ENCODE data around the gene MDFIC. TPM values are rescaled to one million over a fixed set of nuclear protein-coding genes. Genes with fewer than 3 reads are reported as not detected.

Gene MDFIC
- total RNA-seq, 1 experiment from 2014 or later: 13.0 TPM

- intact Hi-C loops (cut with micrococcal nuclease; ENCODE audit: unreplicated experiment): no loop called here
- Mint-ChIP-seq H3K27me3 (ENCODE audit: unreplicated experiment) (no peaks in the 10 kb centered on the region), H3K4me3 (ENCODE audit: low read depth, unreplicated experiment) (no peak overlapping the region), H3K36me3 (ENCODE audit: insufficient read depth, unreplicated experiment) (no peaks in the 10 kb centered on the region), H3K4me1 (ENCODE audit: low read depth, unreplicated experiment) (peaks cover 29% of the 10 kb centered on the region), H3K9me3 (ENCODE audit: low read depth, unreplicated experiment) (no peaks in the 10 kb centered on the region), H3K27ac (ENCODE audit: unreplicated experiment) (no peak overlapping the region)
- DNase-seq: no peak
- TF ChIP-seq CTCF (IDR thresholded peaks at IDR 0.05; ENCODE audit: unreplicated experiment): no peak
- CTCF ChIA-PET: no interaction called here
- BruUV-seq (replicated peaks): no TSS peak
Measured at GRCh38 chr7:115009139-115009538, 87.2 kb downstream of the MDFIC start.

GRCh38 chr7:115009736-115010440 is 88.0 kb downstream of the MDFIC start:
- H3K4me3 Mint-ChIP-seq (ENCODE audit: low read depth, unreplicated experiment): no peak overlapping the region
- no peak overlapping the region for H3K27ac Mint-ChIP-seq (ENCODE audit: unreplicated experiment)
- H3K4me1 Mint-ChIP-seq (ENCODE audit: low read depth, unreplicated experiment): peaks cover 24% of the 10 kb centered on the region
- no peaks in the 10 kb centered on the region for H3K9me3 Mint-ChIP-seq (ENCODE audit: low read depth, unreplicated experiment)
- H3K27me3 Mint-ChIP-seq (ENCODE audit: unreplicated experiment): no peaks in the 10 kb centered on the region
- no peak for TF ChIP-seq CTCF (IDR thresholded peaks at IDR 0.05; ENCODE audit: unreplicated experiment)
- no TSS peak for BruUV-seq (replicated peaks)
- intact Hi-C loops (cut with micrococcal nuclease; ENCODE audit: unreplicated experiment): no loop called here
- DNase-seq: no peak
- CTCF ChIA-PET: no interaction called here
- H3K36me3 Mint-ChIP-seq (ENCODE audit: insufficient read depth, unreplicated experiment): no peaks in the 10 kb centered on the region

- TF ChIP-seq CTCF (IDR thresholded peaks at IDR 0.05; ENCODE audit: unreplicated experiment): no peak
- H3K4me1 Mint-ChIP-seq (ENCODE audit: low read depth, unreplicated experiment): peaks cover 18% of the 10 kb centered on the region
- no peak for DNase-seq
- no peaks in the 10 kb centered on the region for H3K36me3 Mint-ChIP-seq (ENCODE audit: insufficient read depth, unreplicated experiment)
- no peak overlapping the region for H3K4me3 Mint-ChIP-seq (ENCODE audit: low read depth, unreplicated experiment)
- BruUV-seq (replicated peaks): no TSS peak
- intact Hi-C loops (cut with micrococcal nuclease; ENCODE audit: unreplicated experiment): no loop called here
- H3K27me3 Mint-ChIP-seq (ENCODE audit: unreplicated experiment): no peaks in the 10 kb centered on the region
- no peak overlapping the region for H3K27ac Mint-ChIP-seq (ENCODE audit: unreplicated experiment)
- CTCF ChIA-PET: no interaction called here
- H3K9me3 Mint-ChIP-seq (ENCODE audit: low read depth, unreplicated experiment): no peaks in the 10 kb centered on the region
Measured at GRCh38 chr7:115010441-115010820, 88.5 kb downstream of the MDFIC start.

GRCh38 chr7:115013886-115014285 is 92.0 kb downstream of the MDFIC start:
- Mint-ChIP-seq H3K36me3 (ENCODE audit: insufficient read depth, unreplicated experiment) (no peaks in the 10 kb centered on the region), H3K27me3 (ENCODE audit: unreplicated experiment) (no peaks in the 10 kb centered on the region), H3K4me1 (ENCODE audit: low read depth, unreplicated experiment) (peaks cover 9% of the 10 kb centered on the region), H3K4me3 (ENCODE audit: low read depth, unreplicated experiment) (no peak overlapping the region), H3K9me3 (ENCODE audit: low read depth, unreplicated experiment) (no peaks in the 10 kb centered on the region), H3K27ac (ENCODE audit: unreplicated experiment) (no peak overlapping the region)
- CTCF ChIA-PET: no interaction called here
- TF ChIP-seq CTCF (IDR thresholded peaks at IDR 0.05; ENCODE audit: unreplicated experiment): no peak
- intact Hi-C loops (cut with micrococcal nuclease; ENCODE audit: unreplicated experiment): no loop called here
- BruUV-seq (replicated peaks): no TSS peak
- no peak for DNase-seq
